Mesothelial cell of epicardium (in vitro differentiated cells): ENCODE results near the gene HECW1. TPM values are rescaled to one million over a fixed set of nuclear protein-coding genes. Genes with fewer than 3 reads are reported as not detected.
"Not testable (repeated sequence)": the region's sequence is repeated elsewhere in the genome, so short reads cannot be mapped to it uniquely, and the experiment has no call there.

Source experiments
- DNase-seq, 2 experiments: peaks; one replicate each; pipeline ENCODE4 v3.0.0; 2021; ENCODE audit warnings: low spot score in 2 of 2; ENCODE audit not compliant: unreplicated experiment in 2 of 2
- H3K27ac Mint-ChIP-seq: 2 replicates; pipeline ENCODE4 v1.8.0; 2021; ENCODE audit warnings: mixed read lengths
- H3K27me3 Mint-ChIP-seq: 2 replicates; pipeline ENCODE4 v1.8.0; 2021; ENCODE audit warnings: low read depth, mixed read lengths
- H3K36me3 Mint-ChIP-seq: 2 replicates; pipeline ENCODE4 v1.8.0; 2021; ENCODE audit warnings: mixed read lengths
- H3K4me1 Mint-ChIP-seq: 2 replicates; pipeline ENCODE4 v1.8.0; 2021; ENCODE audit warnings: mixed read lengths
- H3K4me3 Mint-ChIP-seq: 2 replicates; pipeline ENCODE4 v1.8.0; 2021; ENCODE audit warnings: mild to moderate bottlenecking, moderate library complexity, mixed read lengths
- H3K9me3 Mint-ChIP-seq: 2 replicates; pipeline ENCODE4 v1.8.0; 2021; ENCODE audit warnings: mixed read lengths
- total RNA-seq: library from RNA; stranded (reverse); gene quantifications from 3 replicates; pipeline ENCODE4 v1.2.1, GENCODE V29; 2021
- TF ChIP-seq, protein P1 (sequence below): fragments of 200-600 bp; sonication (generic); IDR thresholded peaks from one replicate; pipeline ENCODE4 v1.5.0; 2021; ENCODE audit warnings: antibody characterized with exemption; ENCODE audit not compliant: unreplicated experiment

The HECW1 gene
- total RNA-seq, 1 donor from 2014 or later, result 1.4 TPM

DNA sequence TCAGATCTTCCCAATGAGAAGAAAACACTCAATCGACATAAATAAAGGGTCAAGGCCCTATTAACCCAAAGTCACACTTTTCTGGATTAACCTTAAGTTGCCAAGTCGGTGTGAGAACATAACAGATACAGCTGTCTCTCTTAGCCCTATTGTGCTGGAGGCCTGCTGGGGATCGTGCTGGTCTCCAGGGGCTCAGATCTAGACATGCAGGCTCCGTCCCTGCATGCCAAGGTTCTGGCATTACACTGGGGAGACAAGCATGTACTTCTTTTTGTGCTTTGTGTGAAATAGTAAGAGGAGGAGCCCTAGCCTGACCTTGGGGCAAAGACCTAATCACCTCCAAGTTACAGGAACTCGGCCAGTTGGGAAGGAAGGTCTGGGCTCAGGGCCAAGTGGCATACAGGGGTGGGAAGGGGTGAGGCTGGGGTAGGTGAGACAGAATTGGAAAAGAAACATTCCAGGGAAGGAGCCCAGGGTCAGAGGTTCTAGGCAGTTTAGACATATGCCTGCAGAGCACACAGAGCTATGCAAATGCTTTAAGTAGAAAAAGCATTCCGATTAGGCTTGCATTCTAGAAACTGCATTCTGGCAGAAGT, 216.4 kb downstream of the HECW1 start:
- no peaks in the 10 kb centered on the region for H3K27me3 Mint-ChIP-seq
- no peaks in the 10 kb centered on the region for H3K36me3 Mint-ChIP-seq
- DNase-seq, result no peak
- H3K27ac Mint-ChIP-seq, result no peak overlapping the region
- TF ChIP-seq, protein P1, sequence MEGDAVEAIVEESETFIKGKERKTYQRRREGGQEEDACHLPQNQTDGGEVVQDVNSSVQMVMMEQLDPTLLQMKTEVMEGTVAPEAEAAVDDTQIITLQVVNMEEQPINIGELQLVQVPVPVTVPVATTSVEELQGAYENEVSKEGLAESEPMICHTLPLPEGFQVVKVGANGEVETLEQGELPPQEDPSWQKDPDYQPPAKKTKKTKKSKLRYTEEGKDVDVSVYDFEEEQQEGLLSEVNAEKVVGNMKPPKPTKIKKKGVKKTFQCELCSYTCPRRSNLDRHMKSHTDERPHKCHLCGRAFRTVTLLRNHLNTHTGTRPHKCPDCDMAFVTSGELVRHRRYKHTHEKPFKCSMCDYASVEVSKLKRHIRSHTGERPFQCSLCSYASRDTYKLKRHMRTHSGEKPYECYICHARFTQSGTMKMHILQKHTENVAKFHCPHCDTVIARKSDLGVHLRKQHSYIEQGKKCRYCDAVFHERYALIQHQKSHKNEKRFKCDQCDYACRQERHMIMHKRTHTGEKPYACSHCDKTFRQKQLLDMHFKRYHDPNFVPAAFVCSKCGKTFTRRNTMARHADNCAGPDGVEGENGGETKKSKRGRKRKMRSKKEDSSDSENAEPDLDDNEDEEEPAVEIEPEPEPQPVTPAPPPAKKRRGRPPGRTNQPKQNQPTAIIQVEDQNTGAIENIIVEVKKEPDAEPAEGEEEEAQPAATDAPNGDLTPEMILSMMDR, result no peak
- no peaks in the 10 kb centered on the region for H3K9me3 Mint-ChIP-seq
- H3K4me1 Mint-ChIP-seq, result peaks cover 10% of the 10 kb centered on the region
- H3K4me3 Mint-ChIP-seq, result no peak overlapping the region

GRCh38 chr7:43332193-43332796, 219.8 kb downstream of the HECW1 start:
- Mint-ChIP-seq H3K9me3 (peaks cover 4% of the 10 kb centered on the region), H3K27ac (no peak overlapping the region), H3K4me3 (no peak overlapping the region), H3K27me3 (no peaks in the 10 kb centered on the region), H3K4me1 (peaks cover 10% of the 10 kb centered on the region), H3K36me3 (no peaks in the 10 kb centered on the region)
- no peak for DNase-seq
- TF ChIP-seq, protein P1, result no peak

- Mint-ChIP-seq H3K36me3 (no peaks in the 10 kb centered on the region), H3K27me3 (no peaks in the 10 kb centered on the region), H3K4me1 (peaks cover 14% of the 10 kb centered on the region), H3K27ac (no peak overlapping the region), H3K4me3 (no peak overlapping the region), H3K9me3 (peaks cover 4% of the 10 kb centered on the region)
- DNase-seq, result no peak
- TF ChIP-seq, protein P1, result no peak
These were observed 224.7 kb downstream of the HECW1 start for GRCh38 chr7:43337191-43337590.

DNA sequence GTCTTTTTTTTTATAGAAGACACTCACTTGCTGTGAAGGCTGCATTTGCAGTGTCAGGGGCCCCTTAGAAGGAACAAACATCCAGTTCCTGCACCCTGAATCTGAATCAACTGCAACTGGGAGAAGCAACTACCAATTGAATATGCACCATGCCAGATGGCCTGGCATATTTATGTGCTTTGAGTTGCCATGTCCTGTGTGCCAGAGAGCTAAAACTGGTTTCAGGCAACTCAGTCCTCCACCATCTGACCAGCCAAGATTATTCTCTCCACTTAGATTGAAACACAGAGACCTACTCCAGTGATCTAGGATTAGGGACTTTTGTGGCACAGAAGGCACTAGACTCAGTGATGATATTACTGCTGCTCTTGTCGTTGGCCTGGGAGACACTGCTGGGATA, 225.4 kb downstream of the HECW1 start:
- TF ChIP-seq, protein P1, result no peak
- Mint-ChIP-seq H3K9me3 (peaks cover 4% of the 10 kb centered on the region), H3K27ac (no peak overlapping the region), H3K4me1 (peaks cover 19% of the 10 kb centered on the region), H3K4me3 (no peak overlapping the region), H3K27me3 (no peaks in the 10 kb centered on the region), H3K36me3 (no peaks in the 10 kb centered on the region)
- DNase-seq, result no peak

GRCh38 chr7:43341132-43341531, 228.7 kb downstream of the HECW1 start:
- H3K4me3 Mint-ChIP-seq, result no peak overlapping the region
- H3K4me1 Mint-ChIP-seq, result peaks cover 21% of the 10 kb centered on the region
- TF ChIP-seq, protein P1, result no peak
- no peak for DNase-seq
- no peaks in the 10 kb centered on the region for H3K27me3 Mint-ChIP-seq
- H3K27ac Mint-ChIP-seq, result no peak overlapping the region
- H3K36me3 Mint-ChIP-seq, result no peaks in the 10 kb centered on the region
- H3K9me3 Mint-ChIP-seq, result peaks cover 20% of the 10 kb centered on the region

GRCh38 chr7:43343417-43343816, 231.0 kb downstream of the HECW1 start:
- H3K27ac Mint-ChIP-seq, H3K27me3 Mint-ChIP-seq, H3K36me3 Mint-ChIP-seq, DNase-seq, H3K4me3 Mint-ChIP-seq: not testable (repeated sequence)
- H3K9me3 Mint-ChIP-seq, result peaks cover 35% of the 10 kb centered on the region
- peaks cover 18% of the 10 kb centered on the region for H3K4me1 Mint-ChIP-seq

- not testable (repeated sequence) for H3K27ac Mint-ChIP-seq, H3K27me3 Mint-ChIP-seq, H3K4me3 Mint-ChIP-seq, H3K36me3 Mint-ChIP-seq, DNase-seq, H3K4me1 Mint-ChIP-seq
- peaks cover 55% of the 10 kb centered on the region for H3K9me3 Mint-ChIP-seq
These were observed 233.2 kb downstream of the HECW1 start for GRCh38 chr7:43345696-43346095.
